Endothelial cell of umbilical vein (primary cell): Measurements from ENCODE around the gene TOM1L1.

ENCODE experiments used
- JUN ChIP-seq: IDR thresholded peaks from 2 replicates; pipeline ENCODE4 v1.6.1; 2011; ENCODE audit warnings: borderline replicate concordance, low read depth; ENCODE audit not compliant: insufficient read length, insufficient read depth
- POLR2A ChIP-seq: IDR thresholded peaks from 2 replicates; pipeline ENCODE4 v1.6.1; 2012; ENCODE audit warnings: low read depth, mild to moderate bottlenecking, control low read depth, low read length
- POLR2AphosphoS5 ChIP-seq: IDR thresholded peaks from 2 replicates; pipeline ENCODE4 v1.6.1; 2012; ENCODE audit warnings: low read depth, mild to moderate bottlenecking, control low read depth, low read length, moderate library complexity; ENCODE audit not compliant: insufficient read depth
- TF ChIP-seq, protein P1 (sequence below), 2 donors: IDR thresholded peaks; 1 replicate in 1 of 2; 2 replicates in 1 of 2; pipeline ENCODE4 v1.5.1; 2011; ENCODE audit warnings: low read length in 2 of 2, mild to moderate bottlenecking in 2 of 2, moderate library complexity in 2 of 2, control low read depth in 1 of 2, inconsistent platforms in 1 of 2, low read depth in 1 of 2; ENCODE audit not compliant: insufficient read depth in 1 of 2; ENCODE audit errors: extremely low read depth in 1 of 2

DNA sequence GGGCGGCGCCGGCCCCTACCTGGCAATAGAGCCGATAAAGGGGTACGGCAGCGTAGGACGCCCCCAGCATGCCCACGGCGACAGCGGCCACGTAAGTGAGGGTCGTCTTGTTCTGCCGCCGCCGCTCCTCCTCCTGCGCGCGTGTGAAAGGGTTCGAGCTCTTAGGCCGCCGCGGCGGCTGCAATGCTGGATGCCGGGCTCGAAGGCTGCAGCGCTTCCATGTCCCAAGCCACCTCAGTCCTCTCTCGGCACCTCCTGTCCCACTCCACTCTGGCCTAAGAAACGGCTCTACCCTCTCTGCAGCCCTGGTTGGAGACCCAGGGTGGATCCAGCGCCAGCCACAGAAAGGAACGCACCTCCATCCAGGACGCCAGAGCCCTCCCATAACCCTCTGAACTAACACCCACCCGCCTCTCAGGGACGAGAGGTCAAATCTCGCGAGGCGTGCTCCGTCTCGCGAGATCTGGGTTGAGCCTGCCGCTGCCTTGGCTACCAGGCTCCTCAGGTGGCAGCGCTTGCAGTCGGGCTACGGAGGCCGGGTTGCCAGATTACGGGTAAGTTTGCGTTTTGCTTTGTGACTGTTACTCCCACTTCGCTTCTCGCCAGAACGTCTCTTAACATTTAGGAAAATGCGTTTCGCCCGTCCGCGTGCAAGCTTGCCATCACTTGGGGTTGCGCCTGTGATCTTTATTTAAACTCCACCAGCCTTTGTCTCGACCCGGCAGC, 67.8 kb downstream of the TOM1L1 start, which contains the start of the genes COX11 and STXBP4:
- TF ChIP-seq, protein P1, sequence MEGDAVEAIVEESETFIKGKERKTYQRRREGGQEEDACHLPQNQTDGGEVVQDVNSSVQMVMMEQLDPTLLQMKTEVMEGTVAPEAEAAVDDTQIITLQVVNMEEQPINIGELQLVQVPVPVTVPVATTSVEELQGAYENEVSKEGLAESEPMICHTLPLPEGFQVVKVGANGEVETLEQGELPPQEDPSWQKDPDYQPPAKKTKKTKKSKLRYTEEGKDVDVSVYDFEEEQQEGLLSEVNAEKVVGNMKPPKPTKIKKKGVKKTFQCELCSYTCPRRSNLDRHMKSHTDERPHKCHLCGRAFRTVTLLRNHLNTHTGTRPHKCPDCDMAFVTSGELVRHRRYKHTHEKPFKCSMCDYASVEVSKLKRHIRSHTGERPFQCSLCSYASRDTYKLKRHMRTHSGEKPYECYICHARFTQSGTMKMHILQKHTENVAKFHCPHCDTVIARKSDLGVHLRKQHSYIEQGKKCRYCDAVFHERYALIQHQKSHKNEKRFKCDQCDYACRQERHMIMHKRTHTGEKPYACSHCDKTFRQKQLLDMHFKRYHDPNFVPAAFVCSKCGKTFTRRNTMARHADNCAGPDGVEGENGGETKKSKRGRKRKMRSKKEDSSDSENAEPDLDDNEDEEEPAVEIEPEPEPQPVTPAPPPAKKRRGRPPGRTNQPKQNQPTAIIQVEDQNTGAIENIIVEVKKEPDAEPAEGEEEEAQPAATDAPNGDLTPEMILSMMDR (IDR thresholded peaks at IDR 0.05; ENCODE audit: extremely low read depth in 1 of 2, insufficient read depth in 1 of 2, low read depth in 1 of 2, low read length in 2 of 2), result peak in 1 of 2 donors; percentile 39
- TF ChIP-seq POLR2AphosphoS5 (peak; percentile 85), JUN (no peak), POLR2A (peak; percentile 93)
